Measurements from ENCODE around the gene OPCML.

The OPCML gene

GRCh38 chr11:133300666-133301065, 231.6 kb downstream of the OPCML start:
- DNase-seq (ENCODE audit: low read depth), result no peak

- no peak for DNase-seq (ENCODE audit: low read depth)
Measured at GRCh38 chr11:133291780-133292179, 240.5 kb downstream of the OPCML start.

GRCh38 chr11:133285359-133285758, 246.9 kb downstream of the OPCML start:
- no peak for DNase-seq (ENCODE audit: low read depth)

GRCh38 chr11:133284156-133284555, 248.1 kb downstream of the OPCML start:
- DNase-seq (ENCODE audit: low read depth), result no peak

- DNase-seq (ENCODE audit: low read depth), result no peak
Measured at GRCh38 chr11:133277886-133278285, 254.4 kb downstream of the OPCML start.

GRCh38 chr11:133271871-133272776, 260.2 kb downstream of the OPCML start:
- DNase-seq (ENCODE audit: low read depth), result no peak

- no peak for DNase-seq (ENCODE audit: low read depth)
Measured at GRCh38 chr11:133271206-133271605, 261.1 kb downstream of the OPCML start.

- no peak for DNase-seq (ENCODE audit: low read depth)
Measured at GRCh38 chr11:133269267-133269666, 263.0 kb downstream of the OPCML start.

GRCh38 chr11:133266986-133267385, 265.3 kb downstream of the OPCML start:
- no peak for DNase-seq (ENCODE audit: low read depth)

GRCh38 chr11:133265530-133266035, 266.7 kb downstream of the OPCML start:
- no peak for DNase-seq (ENCODE audit: low read depth)

GRCh38 chr11:133263332-133263731, 269.0 kb downstream of the OPCML start:
- no peak for DNase-seq (ENCODE audit: low read depth)

GRCh38 chr11:133258751-133259150, 273.6 kb downstream of the OPCML start:
- no peak for DNase-seq (ENCODE audit: low read depth)

GRCh38 chr11:133254601-133255000, 277.7 kb downstream of the OPCML start:
- DNase-seq (ENCODE audit: low read depth), result no peak

GRCh38 chr11:133253570-133253969, 278.7 kb downstream of the OPCML start:
- DNase-seq (ENCODE audit: low read depth), result no peak

GRCh38 chr11:133251841-133252240, 280.5 kb downstream of the OPCML start:
- DNase-seq (ENCODE audit: low read depth), result no peak

GRCh38 chr11:133249530-133249929, 282.8 kb downstream of the OPCML start:
- no peak for DNase-seq (ENCODE audit: low read depth)

GRCh38 chr11:133249065-133249464, 283.2 kb downstream of the OPCML start:
- DNase-seq (ENCODE audit: low read depth), result no peak

- DNase-seq (ENCODE audit: low read depth), result no peak
Measured at GRCh38 chr11:133243832-133244231, 288.5 kb downstream of the OPCML start.

- DNase-seq (ENCODE audit: low read depth), result no peak
Measured at GRCh38 chr11:133240908-133241655, 291.2 kb downstream of the OPCML start.

- DNase-seq (ENCODE audit: low read depth), result no peak
Measured at GRCh38 chr11:133239575-133239974, 292.7 kb downstream of the OPCML start.

- no peak for DNase-seq (ENCODE audit: low read depth)
Measured at GRCh38 chr11:133238495-133238894, 293.8 kb downstream of the OPCML start.

GRCh38 chr11:133238027-133238426, 294.3 kb downstream of the OPCML start:
- no peak for DNase-seq (ENCODE audit: low read depth)

GRCh38 chr11:133235381-133235780, 296.9 kb downstream of the OPCML start:
- DNase-seq (ENCODE audit: low read depth), result no peak

Measured in T follicular helper cell (primary cell).